ENCODE data around the gene EFNA2.
"Not testable (repeated sequence)": the region's sequence is repeated elsewhere in the genome, so short reads cannot be mapped to it uniquely, and the experiment has no call there.

EFNA2 gene

GRCh38 chr19:1315470-1316166, 29.9 kb downstream of the EFNA2 start:
- DNase-seq (ENCODE audit: low read depth in 3 of 3, low spot score in 1 of 3), result no peak

- no peak for DNase-seq (ENCODE audit: low read depth in 3 of 3, low spot score in 1 of 3)
Observed at GRCh38 chr19:1316466-1316865, 30.8 kb downstream of the EFNA2 start.

GRCh38 chr19:1317274-1318003, 31.8 kb downstream of the EFNA2 start:
- no peak for DNase-seq (ENCODE audit: low read depth in 3 of 3, low spot score in 1 of 3)

GRCh38 chr19:1318678-1319471, 33.2 kb downstream of the EFNA2 start:
- no peak for DNase-seq (ENCODE audit: low read depth in 3 of 3, low spot score in 1 of 3)

GRCh38 chr19:1320282-1320650, 34.6 kb downstream of the EFNA2 start:
- not testable (repeated sequence) for DNase-seq (ENCODE audit: low read depth in 3 of 3, low spot score in 1 of 3)

- no peak for DNase-seq (ENCODE audit: low read depth in 3 of 3, low spot score in 1 of 3)
Observed at GRCh38 chr19:1321539-1321938, 35.9 kb downstream of the EFNA2 start.

GRCh38 chr19:1322198-1322981, 36.7 kb downstream of the EFNA2 start:
- no peak for DNase-seq (ENCODE audit: low read depth in 3 of 3, low spot score in 1 of 3)

GRCh38 chr19:1324249-1324805, 38.7 kb downstream of the EFNA2 start:
- no peak for DNase-seq (ENCODE audit: low read depth in 3 of 3, low spot score in 1 of 3)

- no peak for DNase-seq (ENCODE audit: low read depth in 3 of 3, low spot score in 1 of 3)
Observed at GRCh38 chr19:1324806-1325567, 39.3 kb downstream of the EFNA2 start.

- DNase-seq (ENCODE audit: low read depth in 3 of 3, low spot score in 1 of 3), result no peak
Observed at GRCh38 chr19:1325568-1326294, 40.1 kb downstream of the EFNA2 start.

- DNase-seq (ENCODE audit: low read depth in 3 of 3, low spot score in 1 of 3), result no peak
Observed at GRCh38 chr19:1327125-1327524, 41.5 kb downstream of the EFNA2 start.

GRCh38 chr19:1332208-1332607, 46.5 kb downstream of the EFNA2 start:
- not testable (repeated sequence) for DNase-seq (ENCODE audit: low read depth in 3 of 3, low spot score in 1 of 3)

GRCh38 chr19:1336079-1336684, 50.5 kb downstream of the EFNA2 start:
- DNase-seq (ENCODE audit: low read depth in 3 of 3, low spot score in 1 of 3), result no peak

GRCh38 chr19:1340681-1341469, 55.2 kb downstream of the EFNA2 start:
- DNase-seq (ENCODE audit: low read depth in 3 of 3, low spot score in 1 of 3), result no peak

GRCh38 chr19:1343041-1343440, 57.4 kb downstream of the EFNA2 start:
- no peak for DNase-seq (ENCODE audit: low read depth in 3 of 3, low spot score in 1 of 3)

GRCh38 chr19:1349211-1349610, 63.5 kb downstream of the EFNA2 start:
- DNase-seq (ENCODE audit: low read depth in 3 of 3, low spot score in 1 of 3), result no peak

GRCh38 chr19:1350867-1351266, 65.2 kb downstream of the EFNA2 start:
- no peak for DNase-seq (ENCODE audit: low read depth in 3 of 3, low spot score in 1 of 3)

All from stimulated activated CD4-positive, alpha-beta T cell treated with anti-CD3 and anti-CD28 coated beads, TNF-alpha, amount 100 ng/mL, for 1 hour (primary cell).